Measurements from ENCODE around the gene NOSTRIN. TPM values are rescaled to one million over a fixed set of nuclear protein-coding genes. Genes with fewer than 3 reads are reported as not detected.

Gene NOSTRIN
- total RNA-seq, 2 experiments from 2014 or later: not detected

- ChIA-PET CTCF (ENCODE audit: unreplicated experiment) (no interaction called here), POLR2A (interaction anchor here (0.7 kb wide), 1 partner anchor 655 kb away, joined by 5 read pairs; no protein-coding TSS in a partner anchor)
- Histone ChIP-seq H4K20me1 (ENCODE audit: insufficient read depth, low read length) (no peaks in the 10 kb centered on the region), H3K9me3 (ENCODE audit: low read length) (no peaks in the 10 kb centered on the region), H3K36me3 (ENCODE audit: insufficient read depth, low read length) (no peaks in the 10 kb centered on the region), H3K4me2 (ENCODE audit: low read length) (no peak overlapping the region), H2AFZ (ENCODE audit: low read length) (no peak overlapping the region), H3K79me2 (ENCODE audit: insufficient read depth, low read depth, low read length) (no peaks in the 10 kb centered on the region), H3K4me3 (ENCODE audit: low read depth, low read length, poor library complexity, severe bottlenecking) (no peak overlapping the region), H3K27ac (ENCODE audit: low read depth, low read length, poor library complexity, severe bottlenecking) (no peak overlapping the region), H3K9me2 (ENCODE audit: insufficient read depth, low read length) (no peaks in the 10 kb centered on the region), H3K4me1 (ENCODE audit: insufficient read depth, low read length, poor library complexity, severe bottlenecking) (no peaks in the 10 kb centered on the region)
- no peak for DNase-seq (ENCODE audit: low spot score)
- intact Hi-C loops (cut with micrococcal nuclease; ENCODE audit: unreplicated experiment): no loop called here
- TF ChIP-seq CTCF (conservative IDR thresholded peaks at IDR 0.05; ENCODE audit: low read length) (no peak), EZH2phosphoT487 (IDR thresholded peaks at IDR 0.05; ENCODE audit: borderline replicate concordance, low read depth, low read length) (no peak)
- no TSS peak for BruUV-seq (replicated peaks)
Observed at GRCh38 chr2:168841445-168841844, 39.0 kb downstream of the NOSTRIN start.

DNA sequence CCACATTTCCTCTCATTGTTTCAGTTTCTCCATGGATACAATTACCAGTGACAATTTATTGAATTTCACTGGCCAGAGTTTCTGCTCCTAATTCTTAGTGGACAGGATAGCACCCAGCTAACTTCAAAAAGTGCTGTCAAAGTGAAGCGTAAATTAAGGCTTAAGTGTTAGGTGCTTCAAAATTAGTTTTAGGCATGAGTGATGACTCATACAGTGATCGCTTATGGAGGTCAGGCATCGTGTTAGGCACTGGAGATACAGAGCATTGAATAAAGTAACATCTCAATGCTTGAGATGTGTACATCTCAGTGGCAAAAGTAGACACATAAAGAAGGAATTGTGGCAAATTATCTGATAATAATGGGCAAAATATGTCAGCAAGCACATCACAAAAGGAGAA is 40.8 kb downstream of the NOSTRIN start:
- POLR2A ChIA-PET: no interaction called here
- intact Hi-C loops (cut with micrococcal nuclease; ENCODE audit: unreplicated experiment): no loop called here

GRCh38 chr2:168848225-168848624 is 45.8 kb downstream of the NOSTRIN start:
- Histone ChIP-seq H3K4me3 (ENCODE audit: low read depth, low read length, poor library complexity, severe bottlenecking) (no peak overlapping the region), H3K36me3 (ENCODE audit: insufficient read depth, low read length) (peaks cover 20% of the 10 kb centered on the region), H3K9me3 (ENCODE audit: low read length) (no peaks in the 10 kb centered on the region), H3K9me2 (ENCODE audit: insufficient read depth, low read length) (no peaks in the 10 kb centered on the region), H3K79me2 (ENCODE audit: insufficient read depth, low read depth, low read length) (no peaks in the 10 kb centered on the region), H4K20me1 (ENCODE audit: insufficient read depth, low read length) (no peaks in the 10 kb centered on the region), H2AFZ (ENCODE audit: low read length) (no peak overlapping the region), H3K4me1 (ENCODE audit: insufficient read depth, low read length, poor library complexity, severe bottlenecking) (no peaks in the 10 kb centered on the region), H3K27ac (ENCODE audit: low read depth, low read length, poor library complexity, severe bottlenecking) (no peak overlapping the region), H3K4me2 (ENCODE audit: low read length) (no peak overlapping the region)
- ChIA-PET POLR2A (no interaction called here), CTCF (ENCODE audit: unreplicated experiment) (no interaction called here)
- intact Hi-C loops (cut with micrococcal nuclease; ENCODE audit: unreplicated experiment): no loop called here
- BruUV-seq (replicated peaks): no TSS peak
- no peak for DNase-seq (ENCODE audit: low spot score)
- TF ChIP-seq EZH2phosphoT487 (IDR thresholded peaks at IDR 0.05; ENCODE audit: borderline replicate concordance, low read depth, low read length) (no peak), CTCF (conservative IDR thresholded peaks at IDR 0.05; ENCODE audit: low read length) (no peak)

More for the DNA sequence above, 40.8 kb downstream of the NOSTRIN start:
- Histone ChIP-seq H2AFZ (ENCODE audit: low read length) (no peak overlapping the region), H3K9me3 (ENCODE audit: low read length) (no peaks in the 10 kb centered on the region), H3K36me3 (ENCODE audit: insufficient read depth, low read length) (no peaks in the 10 kb centered on the region), H3K4me3 (ENCODE audit: low read depth, low read length, poor library complexity, severe bottlenecking) (no peak overlapping the region), H3K79me2 (ENCODE audit: insufficient read depth, low read depth, low read length) (no peaks in the 10 kb centered on the region), H3K9me2 (ENCODE audit: insufficient read depth, low read length) (no peaks in the 10 kb centered on the region), H4K20me1 (ENCODE audit: insufficient read depth, low read length) (no peaks in the 10 kb centered on the region), H3K4me2 (ENCODE audit: low read length) (no peak overlapping the region), H3K4me1 (ENCODE audit: insufficient read depth, low read length, poor library complexity, severe bottlenecking) (no peaks in the 10 kb centered on the region), H3K27ac (ENCODE audit: low read depth, low read length, poor library complexity, severe bottlenecking) (no peak overlapping the region)
- no peak for DNase-seq (ENCODE audit: low spot score)
- TF ChIP-seq CTCF (conservative IDR thresholded peaks at IDR 0.05; ENCODE audit: low read length) (no peak), EZH2phosphoT487 (IDR thresholded peaks at IDR 0.05; ENCODE audit: borderline replicate concordance, low read depth, low read length) (no peak)
- CTCF ChIA-PET (ENCODE audit: unreplicated experiment): no interaction called here
- no TSS peak for BruUV-seq (replicated peaks)

Measured in OCI-LY7 (cell line).